HFFc6 (cell line): ENCODE results near the gene ZAP70. TPM values are rescaled to one million over a fixed set of nuclear protein-coding genes. Genes with fewer than 3 reads are reported as not detected.

ENCODE experiments used
- DNase-seq: peaks from one replicate; pipeline ENCODE4 v3.0.0-alpha.2; 2018
- H3K27ac Mint-ChIP-seq: 2 replicates; pipeline ENCODE4 v1.8.0; 2020; ENCODE audit warnings: mild to moderate bottlenecking, mixed read lengths
- H3K27me3 Mint-ChIP-seq: 2 replicates; pipeline ENCODE4 v1.8.0; 2021; ENCODE audit warnings: mild to moderate bottlenecking, moderate library complexity, mixed read lengths; ENCODE audit not compliant: insufficient read depth
- H3K36me3 Mint-ChIP-seq: 2 replicates; pipeline ENCODE4 v1.8.0; 2021; ENCODE audit warnings: low read depth, mixed read lengths
- H3K4me1 Mint-ChIP-seq: 2 replicates; pipeline ENCODE4 v1.8.0; 2020; ENCODE audit warnings: low read depth, mixed read lengths
- H3K4me3 Mint-ChIP-seq: 2 replicates; pipeline ENCODE4 v1.8.0; 2020; ENCODE audit warnings: mild to moderate bottlenecking, moderate library complexity, mixed read lengths
- H3K9me3 Mint-ChIP-seq: 2 replicates; pipeline ENCODE4 v1.8.0; 2020; ENCODE audit warnings: mild to moderate bottlenecking, mixed read lengths
- CTCF ChIP-seq: fragments of 200-600 bp; sonication (generic); IDR thresholded peaks from 2 replicates; pipeline ENCODE4 v1.5.0; 2021; ENCODE audit warnings: antibody characterized with exemption, mild to moderate bottlenecking
- total RNA-seq, 6 experiments: library from RNA; stranded (reverse); fragmentation: NEBNext Ultra II Directional; extraction: Animal tissue kit (Norgen Biotek cat#: 25700); gene quantifications; 2 replicates in 1 of 6; 3 replicates in 5 of 6; pipeline ENCODE4 v1.2.3, GENCODE V29; 2021

The ZAP70 gene
- total RNA-seq, 6 experiments from 2014 or later: not detected

- Mint-ChIP-seq H3K36me3 (peaks cover 20% of the 10 kb centered on the region), H3K9me3 (no peaks in the 10 kb centered on the region), H3K27ac (no peak overlapping the region), H3K4me1 (peaks cover 5% of the 10 kb centered on the region), H3K4me3 (no peak overlapping the region), H3K27me3 (peaks cover 2% of the 10 kb centered on the region; the same call in 1 of the 2 replicates)
- no peak for DNase-seq
- TF ChIP-seq CTCF: no peak
Measured at GRCh38 chr2:97779141-97779540, 65.8 kb downstream of the ZAP70 start.

GRCh38 chr2:97781981-97782380 is 68.6 kb downstream of the ZAP70 start:
- Mint-ChIP-seq H3K27ac (no peak overlapping the region), H3K9me3 (no peaks in the 10 kb centered on the region), H3K36me3 (peaks cover 19% of the 10 kb centered on the region; the same call in 1 of the 2 replicates), H3K4me1 (no peaks in the 10 kb centered on the region), H3K4me3 (no peak overlapping the region), H3K27me3 (no peaks in the 10 kb centered on the region)
- TF ChIP-seq CTCF: no peak
- DNase-seq: no peak

- no peaks in the 10 kb centered on the region; the same call in 1 of the 2 replicates for H3K27me3 Mint-ChIP-seq
- TF ChIP-seq CTCF: no peak
Measured at GRCh38 chr2:97784953-97785352, 71.6 kb downstream of the ZAP70 start.

GRCh38 chr2:97785818-97786217 is 72.4 kb downstream of the ZAP70 start:
- Mint-ChIP-seq H3K36me3 (0 out of 2 replicates have a peak, but pooled peaks cover 6% of the 10 kb centered on the region), H3K4me3 (no peak overlapping the region), H3K27me3 (no peaks in the 10 kb centered on the region; the same call in 1 of the 2 replicates), H3K27ac (no peak overlapping the region), H3K4me1 (no peaks in the 10 kb centered on the region), H3K9me3 (no peaks in the 10 kb centered on the region)
- no peak for DNase-seq
- no peak for TF ChIP-seq CTCF

More at GRCh38 chr2:97784953-97785352, 71.6 kb downstream of the ZAP70 start:
- H3K27ac Mint-ChIP-seq: no peak overlapping the region
- H3K4me1 Mint-ChIP-seq: no peaks in the 10 kb centered on the region
- no peak for DNase-seq
- no peaks in the 10 kb centered on the region for H3K9me3 Mint-ChIP-seq
- peaks cover 10% of the 10 kb centered on the region; the same call in 1 of the 2 replicates for H3K36me3 Mint-ChIP-seq
- H3K4me3 Mint-ChIP-seq: no peak overlapping the region

GRCh38 chr2:97788986-97789644 is 75.7 kb downstream of the ZAP70 start:
- peaks cover 23% of the 10 kb centered on the region for H3K36me3 Mint-ChIP-seq
- H3K27ac Mint-ChIP-seq: no peak overlapping the region
- no peaks in the 10 kb centered on the region for H3K9me3 Mint-ChIP-seq
- no peak overlapping the region for H3K4me3 Mint-ChIP-seq
- H3K4me1 Mint-ChIP-seq: no peaks in the 10 kb centered on the region
- TF ChIP-seq CTCF: no peak
- peaks cover 3% of the 10 kb centered on the region for H3K27me3 Mint-ChIP-seq
- no peak for DNase-seq

Other genes starting within 250 kb of the ZAP70 start
- gene ANKRD36B, start 123.7 kb upstream of the ZAP70 start, total RNA-seq: 1 to 10 TPM; 3.6 to 5.4 (median 4.3) TPM
- 100 to 1,000 TPM; 162 to 215 (median 182) TPM for gene COX5B, start 67.5 kb upstream of the ZAP70 start, total RNA-seq
- gene ACTR1B, start 49.5 kb upstream of the ZAP70 start, total RNA-seq: 10 to 100 TPM; 63.9 to 76.2 (median 69.2) TPM
- 1 to 10 TPM in 4 of 6 experiments, under 1 TPM in 2; 0.88 to 2.6 (median 1.2) TPM for gene C2orf92, start 43.9 kb upstream of the ZAP70 start, total RNA-seq